MM.1S (cell line): ENCODE measurements around the gene OSTM1.

Experiments
- DNase-seq: peaks from one replicate; pipeline ENCODE4 v3.0.0-alpha.2; 2015
- H2AFZ ChIP-seq: fragments of 300-600 bp; sonication (generic); 2 replicates; pipeline ENCODE4 v1.6.0; 2016; ENCODE audit warnings: antibody characterized with exemption, low read length
- H3F3A ChIP-seq: fragments of 300-600 bp; sonication (generic); 2 replicates; pipeline ENCODE4 v1.6.1; 2016; ENCODE audit warnings: mild to moderate bottlenecking, antibody characterized with exemption, low read length, moderate library complexity, mixed read lengths; ENCODE audit not compliant: insufficient read depth
- H3K27ac ChIP-seq: fragments of 300-600 bp; sonication (generic); 2 replicates; pipeline ENCODE4 v1.5.1; 2016; ENCODE audit warnings: mild to moderate bottlenecking, low read length
- H3K27me3 ChIP-seq: fragments of 300-600 bp; sonication (generic); replicated peaks from 2 replicates; pipeline ENCODE4 v1.6.0; 2016; ENCODE audit warnings: low read length; ENCODE audit not compliant: insufficient read depth
- H3K36me3 ChIP-seq: fragments of 300-600 bp; sonication (generic); replicated peaks from 2 replicates; pipeline ENCODE4 v1.6.1; 2016; ENCODE audit warnings: mild to moderate bottlenecking, low read length, mixed read lengths; ENCODE audit not compliant: insufficient read depth
- H3K4me1 ChIP-seq: fragments of 300-600 bp; sonication (generic); 2 replicates; pipeline ENCODE4 v1.6.1; 2016; ENCODE audit warnings: low read length, mixed read lengths
- H3K4me2 ChIP-seq: fragments of 300-600 bp; sonication (generic); 2 replicates; pipeline ENCODE4 v1.6.0; 2016; ENCODE audit warnings: low read depth, low read length
- H3K4me3 ChIP-seq: fragments of 300-600 bp; sonication (generic); 2 replicates; pipeline ENCODE4 v1.5.1; 2016; ENCODE audit warnings: low read length, mixed read lengths
- H3K79me2 ChIP-seq: fragments of 300-600 bp; sonication (generic); 2 replicates; pipeline ENCODE4 v1.6.1; 2016; ENCODE audit warnings: mixed run types, low read length, mixed read lengths
- H3K9ac ChIP-seq: fragments of 300-600 bp; sonication (generic); 2 replicates; pipeline ENCODE4 v1.6.1; 2016; ENCODE audit warnings: low read length, mixed read lengths
- H3K9me2 ChIP-seq: fragments of 300-600 bp; sonication (generic); replicated peaks from 2 replicates; pipeline ENCODE4 v1.6.1; 2016; ENCODE audit warnings: mild to moderate bottlenecking, low read length, mixed read lengths; ENCODE audit not compliant: insufficient read depth
- H3K9me3 ChIP-seq: fragments of 300-600 bp; sonication (generic); replicated peaks from 2 replicates; pipeline ENCODE4 v1.6.1; 2016; ENCODE audit warnings: mild to moderate bottlenecking, low read length, mixed read lengths; ENCODE audit not compliant: insufficient read depth
- H4K20me1 ChIP-seq: fragments of 300-600 bp; sonication (generic); 2 replicates; pipeline ENCODE4 v1.6.1; 2016; ENCODE audit warnings: mild to moderate bottlenecking, low read length, moderate library complexity, mixed read lengths; ENCODE audit not compliant: insufficient read depth
- CTCF ChIP-seq: fragments of 300-600 bp; sonication (generic); IDR thresholded peaks from 2 replicates; pipeline ENCODE4 v1.5.1; 2016; ENCODE audit warnings: antibody characterized with exemption, low read length, mixed read lengths
- EZH2 ChIP-seq: fragments of 300-600 bp; sonication (generic); optimal IDR thresholded peaks from 2 replicates; pipeline ENCODE3; 2017; ENCODE audit warnings: low read depth, mild to moderate bottlenecking, antibody characterized with exemption, low read length, mixed read lengths
- EZH2phosphoT487 ChIP-seq: fragments of 300-600 bp; sonication (generic); IDR thresholded peaks from 2 replicates; pipeline ENCODE4 v1.6.1; 2018; ENCODE audit warnings: antibody characterized with exemption, low read length

Gene OSTM1

DNA sequence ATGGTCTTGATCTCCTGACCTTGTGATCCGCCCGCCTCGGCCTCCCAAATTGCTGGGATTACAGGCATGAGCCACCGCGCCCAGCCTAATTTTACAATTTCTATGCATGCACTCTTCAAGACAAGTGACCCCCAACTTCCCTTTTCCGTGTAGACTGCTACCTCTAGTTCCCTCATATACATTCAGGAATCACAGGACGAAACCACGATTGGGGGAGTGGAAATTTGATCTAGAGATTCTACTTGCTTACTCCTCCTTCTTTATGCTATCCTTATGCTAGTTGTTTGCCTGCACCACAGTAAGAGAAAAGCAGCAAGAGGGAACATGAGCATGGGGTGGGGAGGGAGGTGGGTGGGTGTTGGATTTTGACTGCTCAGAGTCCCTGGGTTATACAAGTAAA, 34.9 kb downstream of the OSTM1 start:
- no peaks in the 10 kb centered on the region for H3K27me3 ChIP-seq
- no peaks in the 10 kb centered on the region for H3K9me2 ChIP-seq
- no peaks in the 10 kb centered on the region for H3K79me2 ChIP-seq
- H3K4me2 ChIP-seq: no peak overlapping the region
- H3K27ac ChIP-seq: no peak overlapping the region
- DNase-seq: no peak
- TF ChIP-seq CTCF (no peak), EZH2 (no peak), EZH2phosphoT487 (no peak)
- no peak overlapping the region for H2AFZ ChIP-seq
- no peaks in the 10 kb centered on the region for H3K36me3 ChIP-seq
- no peak overlapping the region for H3K4me3 ChIP-seq
- no peak overlapping the region for H3K9ac ChIP-seq
- H4K20me1 ChIP-seq: no peaks in the 10 kb centered on the region
- no peaks in the 10 kb centered on the region for H3F3A ChIP-seq
- H3K4me1 ChIP-seq: no peaks in the 10 kb centered on the region
- H3K9me3 ChIP-seq: no peaks in the 10 kb centered on the region

DNA sequence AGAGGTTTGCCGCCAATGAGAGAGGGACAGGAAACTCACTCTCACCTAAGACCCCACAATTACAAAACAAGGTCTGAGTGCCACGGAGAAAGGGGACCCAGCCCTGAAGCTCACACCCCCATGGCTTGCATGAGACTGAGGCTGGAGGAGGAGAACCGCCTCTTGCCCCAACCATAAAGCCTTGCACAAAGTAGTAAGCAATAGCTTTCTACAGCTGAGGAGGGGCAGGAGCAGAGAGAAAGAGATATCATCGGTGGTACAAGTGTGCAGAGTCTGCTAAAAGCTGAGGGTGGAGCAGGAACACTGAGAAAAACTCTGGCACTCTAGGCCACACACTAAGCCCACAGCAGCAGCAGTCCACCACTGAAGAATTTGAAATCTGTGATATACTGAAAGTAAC, 37.7 kb downstream of the OSTM1 start:
- Histone ChIP-seq H3K4me3 (no peak overlapping the region), H3K9ac (no peak overlapping the region), H3K4me2 (no peak overlapping the region), H3K36me3 (no peaks in the 10 kb centered on the region), H3K9me3 (no peaks in the 10 kb centered on the region), H3F3A (no peaks in the 10 kb centered on the region), H3K9me2 (no peaks in the 10 kb centered on the region), H3K79me2 (no peaks in the 10 kb centered on the region), H3K27me3 (no peaks in the 10 kb centered on the region), H3K4me1 (no peaks in the 10 kb centered on the region), H2AFZ (no peak overlapping the region), H3K27ac (no peak overlapping the region), H4K20me1 (no peaks in the 10 kb centered on the region)
- no peak for DNase-seq
- TF ChIP-seq EZH2phosphoT487: no peak
- no peak for TF ChIP-seq EZH2
- no peak for TF ChIP-seq CTCF

GRCh38 chr6:108031968-108032367, 42.6 kb downstream of the OSTM1 start:
- Histone ChIP-seq H3K4me2 (no peak overlapping the region), H3K9me2 (no peaks in the 10 kb centered on the region), H4K20me1 (no peaks in the 10 kb centered on the region), H3K4me1 (no peaks in the 10 kb centered on the region), H2AFZ (no peak overlapping the region), H3K27ac (no peak overlapping the region), H3K9ac (no peak overlapping the region), H3F3A (no peaks in the 10 kb centered on the region), H3K36me3 (no peaks in the 10 kb centered on the region), H3K4me3 (no peak overlapping the region), H3K27me3 (no peaks in the 10 kb centered on the region), H3K79me2 (no peaks in the 10 kb centered on the region), H3K9me3 (no peaks in the 10 kb centered on the region)
- TF ChIP-seq EZH2 (no peak), EZH2phosphoT487 (no peak), CTCF (no peak)
- DNase-seq: no peak
